Smooth muscle cell (in vitro differentiated cells): ENCODE data around the gene CUL4A. TPM values are rescaled to one million over a fixed set of nuclear protein-coding genes. Genes with fewer than 3 reads are reported as not detected.

Experiments
- DNase-seq: peaks from one replicate; lab custom pipeline; 2025; ENCODE audit not compliant: unreplicated experiment; lab: John Stamatoyannopoulos, UW
- H2AFZ ChIP-seq: fragments of 200-600 bp; sonication (generic); 2 replicates; pipeline ENCODE4 v1.6.0; 2016; ENCODE audit warnings: antibody characterized with exemption, low read depth, mild to moderate bottlenecking
- H3F3A ChIP-seq: fragments of 200-600 bp; sonication (generic); 2 replicates; pipeline ENCODE4 v1.6.0; 2017; ENCODE audit warnings: antibody characterized with exemption, low read depth
- H3K27ac ChIP-seq: fragments of 200-600 bp; sonication (generic); 2 replicates; pipeline ENCODE4 v1.5.1; 2016; ENCODE audit warnings: low read depth, mild to moderate bottlenecking
- H3K27me3 ChIP-seq: fragments of 200-600 bp; sonication (generic); 2 replicates; pipeline ENCODE4 v1.6.1; 2016; ENCODE audit warnings: low read depth, mild to moderate bottlenecking
- H3K36me3 ChIP-seq: fragments of 200-600 bp; sonication (generic); 2 replicates; pipeline ENCODE4 v1.5.1; 2016; ENCODE audit warnings: low read depth
- H3K4me1 ChIP-seq: fragments of 200-600 bp; sonication (generic); 2 replicates; pipeline ENCODE4 v1.5.1; 2016; ENCODE audit warnings: low read depth
- H3K4me2 ChIP-seq: fragments of 200-600 bp; sonication (generic); 2 replicates; pipeline ENCODE4 v1.6.0; 2016; ENCODE audit warnings: mild to moderate bottlenecking
- H3K4me3 ChIP-seq: fragments of 200-600 bp; sonication (generic); 2 replicates; pipeline ENCODE4 v1.5.1; 2016; ENCODE audit warnings: mild to moderate bottlenecking
- H3K79me2 ChIP-seq: fragments of 200-600 bp; sonication (generic); 2 replicates; pipeline ENCODE4 v1.6.0; 2016; ENCODE audit warnings: low read depth, mild to moderate bottlenecking
- H3K9ac ChIP-seq: fragments of 200-600 bp; sonication (generic); 2 replicates; pipeline ENCODE4 v1.6.0; 2016; ENCODE audit warnings: low read depth
- H3K9me3 ChIP-seq: fragments of 200-600 bp; sonication (generic); replicated peaks from 2 replicates; pipeline ENCODE4 v1.5.1; 2016; ENCODE audit warnings: low read depth
- H4K20me1 ChIP-seq: fragments of 200-600 bp; sonication (generic); 2 replicates; pipeline ENCODE4 v1.6.0; 2016; ENCODE audit warnings: low read depth
- WGBS: methylation state at CpG from one replicate; pipeline ENCODE4 v1.1.7; 2016; ENCODE audit warnings: low lambda C conversion rate; 5-methylcytosine and 5-hydroxymethylcytosine counted together
- polyA plus RNA-seq: library from polyadenylated mRNA; unstranded; fragments of >200 nt; fragmentation: Nextera tagmentation; extraction: Ambion mirVana; gene quantifications from 2 replicates; pipeline ENCODE4 v1.2.1, GENCODE V29; 2016
- total RNA-seq: library from RNA; depleted of rRNA; stranded (reverse); fragments of >200 nt; gene quantifications from 2 replicates; pipeline ENCODE4 v1.2.3, GENCODE V29; 2014
- TF ChIP-seq, protein P1 (sequence below): fragments of 200-600 bp; sonication (generic); IDR thresholded peaks from 2 replicates; pipeline ENCODE4 v1.5.1; 2017; ENCODE audit warnings: borderline replicate concordance, mild to moderate bottlenecking, antibody characterized with exemption; ENCODE audit not compliant: insufficient read depth, poor library complexity, severe bottlenecking

The CUL4A gene
- total and polyA plus RNA-seq, 2 experiments from 2014 or later, result 40.3 to 62.7 TPM

DNA sequence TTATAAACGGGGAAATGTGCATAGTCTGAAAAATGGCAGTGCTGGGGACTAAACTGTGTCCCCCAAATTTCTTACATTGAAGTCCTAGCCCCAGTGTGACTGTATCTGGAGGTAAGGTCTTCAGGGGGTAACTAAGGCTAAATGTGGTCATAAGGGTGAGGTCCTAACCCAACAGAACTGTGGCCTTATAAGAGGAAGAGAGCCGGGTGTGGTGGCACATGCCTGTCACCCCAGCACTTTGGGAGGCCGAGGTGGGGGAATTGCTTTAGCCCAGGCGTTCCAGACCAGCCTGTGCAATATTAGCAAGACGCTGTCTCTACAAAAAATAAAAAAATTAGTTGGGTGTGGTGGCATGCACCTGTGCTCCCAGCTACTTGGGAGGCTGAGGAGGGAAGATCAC, 33.1 kb upstream of the CUL4A start:
- Histone ChIP-seq H3K27ac (no peak overlapping the region), H3F3A (no peaks in the 10 kb centered on the region), H3K36me3 (peaks cover 12% of the 10 kb centered on the region), H2AFZ (no peak overlapping the region), H3K4me2 (no peak overlapping the region), H3K9ac (no peak overlapping the region), H3K4me3 (no peak overlapping the region), H3K9me3 (no peaks in the 10 kb centered on the region), H3K4me1 (peaks cover 16% of the 10 kb centered on the region), H4K20me1 (no peaks in the 10 kb centered on the region), H3K27me3 (no peaks in the 10 kb centered on the region), H3K79me2 (no peaks in the 10 kb centered on the region)
- TF ChIP-seq, protein P1, sequence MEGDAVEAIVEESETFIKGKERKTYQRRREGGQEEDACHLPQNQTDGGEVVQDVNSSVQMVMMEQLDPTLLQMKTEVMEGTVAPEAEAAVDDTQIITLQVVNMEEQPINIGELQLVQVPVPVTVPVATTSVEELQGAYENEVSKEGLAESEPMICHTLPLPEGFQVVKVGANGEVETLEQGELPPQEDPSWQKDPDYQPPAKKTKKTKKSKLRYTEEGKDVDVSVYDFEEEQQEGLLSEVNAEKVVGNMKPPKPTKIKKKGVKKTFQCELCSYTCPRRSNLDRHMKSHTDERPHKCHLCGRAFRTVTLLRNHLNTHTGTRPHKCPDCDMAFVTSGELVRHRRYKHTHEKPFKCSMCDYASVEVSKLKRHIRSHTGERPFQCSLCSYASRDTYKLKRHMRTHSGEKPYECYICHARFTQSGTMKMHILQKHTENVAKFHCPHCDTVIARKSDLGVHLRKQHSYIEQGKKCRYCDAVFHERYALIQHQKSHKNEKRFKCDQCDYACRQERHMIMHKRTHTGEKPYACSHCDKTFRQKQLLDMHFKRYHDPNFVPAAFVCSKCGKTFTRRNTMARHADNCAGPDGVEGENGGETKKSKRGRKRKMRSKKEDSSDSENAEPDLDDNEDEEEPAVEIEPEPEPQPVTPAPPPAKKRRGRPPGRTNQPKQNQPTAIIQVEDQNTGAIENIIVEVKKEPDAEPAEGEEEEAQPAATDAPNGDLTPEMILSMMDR, result no peak
- 78% methylated on average over 5 of the region's 5 CpGs for WGBS
- DNase-seq, result no peak

DNA sequence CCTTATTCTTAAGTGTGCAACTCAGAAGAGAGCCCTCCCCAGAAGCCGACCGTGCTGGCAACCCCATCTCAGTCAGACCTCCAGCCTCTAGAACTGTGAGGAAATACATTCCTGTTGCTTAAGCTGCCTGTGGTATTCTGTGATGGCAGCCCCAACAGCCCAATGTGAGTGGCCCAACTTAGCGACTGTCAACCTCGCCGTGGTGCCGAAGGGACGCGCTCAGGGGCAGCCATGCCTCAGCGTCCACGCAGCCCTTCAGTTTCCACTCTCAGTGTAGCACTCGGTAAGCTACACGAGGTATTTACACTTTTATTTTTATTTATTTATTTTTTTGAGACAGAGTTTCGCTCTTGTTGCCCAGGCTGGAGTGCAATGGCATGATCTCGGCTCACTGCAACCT, 32.6 kb upstream of the CUL4A start:
- Histone ChIP-seq H3K27ac (no peak overlapping the region), H3K4me1 (peaks cover 16% of the 10 kb centered on the region), H4K20me1 (no peaks in the 10 kb centered on the region), H2AFZ (no peak overlapping the region), H3K4me3 (no peak overlapping the region), H3K36me3 (peaks cover 12% of the 10 kb centered on the region), H3F3A (no peaks in the 10 kb centered on the region), H3K79me2 (no peaks in the 10 kb centered on the region), H3K9ac (no peak overlapping the region), H3K9me3 (no peaks in the 10 kb centered on the region), H3K27me3 (no peaks in the 10 kb centered on the region), H3K4me2 (no peak overlapping the region)
- no peak for DNase-seq
- over 99% methylated on average over 14 of the region's 14 CpGs for WGBS
- TF ChIP-seq, protein P1, result no peak

DNA sequence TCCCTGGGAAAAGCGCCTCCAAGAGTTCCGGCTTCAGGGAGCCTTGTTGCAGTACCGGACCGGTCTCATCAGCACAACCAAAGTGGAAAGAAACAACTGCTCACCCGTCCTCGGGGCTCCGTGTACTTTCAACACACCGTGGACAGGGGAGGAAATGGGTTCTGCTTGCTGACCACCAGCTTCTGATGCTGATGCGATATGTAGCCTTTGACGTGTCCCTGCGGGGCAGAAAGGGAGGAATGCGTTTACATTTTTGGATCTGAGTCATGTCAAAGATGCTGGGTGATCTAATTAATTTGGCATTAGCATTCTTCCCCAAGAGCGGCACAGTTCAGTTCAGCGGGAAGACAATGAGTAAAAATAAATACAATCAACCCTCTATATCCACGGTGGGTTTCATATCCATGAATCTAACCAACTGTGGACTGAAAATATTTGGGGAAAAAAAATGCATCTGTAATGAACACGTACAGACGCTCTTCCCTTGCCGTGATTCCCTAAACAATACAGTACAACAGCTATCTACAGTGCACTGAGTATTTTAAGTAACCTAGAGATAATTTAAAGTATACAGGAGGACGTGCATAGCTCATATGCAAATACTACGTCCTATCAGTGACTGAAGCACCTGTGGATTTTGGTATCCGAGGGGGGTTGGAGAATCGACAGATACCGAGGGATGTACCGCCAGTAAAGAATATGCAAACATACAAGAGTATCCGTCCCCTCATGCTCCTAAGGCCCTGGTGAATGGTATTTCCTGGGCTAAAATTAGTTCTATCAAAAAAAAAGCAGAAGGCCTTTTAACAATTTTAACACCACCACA, 31.1 kb upstream of the CUL4A start:
- H3K9me3 ChIP-seq, result no peaks in the 10 kb centered on the region
- no peak for DNase-seq
- peak overlapping the region; percentile 48 for H3K27ac ChIP-seq
- no peak overlapping the region for H2AFZ ChIP-seq
- peaks cover 12% of the 10 kb centered on the region for H3K36me3 ChIP-seq
- H3K9ac ChIP-seq, result no peak overlapping the region
- no peaks in the 10 kb centered on the region for H3F3A ChIP-seq
- H4K20me1 ChIP-seq, result no peaks in the 10 kb centered on the region
- WGBS, result 80% methylated on average over 25 of the region's 25 CpGs
- no peak overlapping the region for H3K4me3 ChIP-seq
- H3K4me1 ChIP-seq, result peaks cover 16% of the 10 kb centered on the region
- H3K27me3 ChIP-seq, result no peaks in the 10 kb centered on the region
- H3K4me2 ChIP-seq, result no peak overlapping the region
- TF ChIP-seq, protein P1, result no peak
- H3K79me2 ChIP-seq, result no peaks in the 10 kb centered on the region

DNA sequence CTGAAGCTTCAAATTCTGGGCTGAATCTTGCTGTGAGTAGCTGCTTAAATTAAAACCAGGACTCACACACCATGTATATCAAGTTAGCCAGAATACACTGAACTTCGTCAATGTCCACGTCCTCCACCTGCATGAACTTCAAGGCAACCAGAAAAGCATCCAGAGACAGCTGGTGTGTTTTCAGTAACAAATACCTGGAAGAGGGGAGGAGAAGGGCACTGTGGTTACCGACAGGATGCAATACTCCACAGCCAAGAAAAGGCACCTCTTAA, 30.6 kb upstream of the CUL4A start:
- Histone ChIP-seq H2AFZ (no peak overlapping the region), H3K4me2 (no peak overlapping the region), H3K9ac (no peak overlapping the region), H3K4me3 (no peak overlapping the region), H3K36me3 (peaks cover 12% of the 10 kb centered on the region), H3K79me2 (no peaks in the 10 kb centered on the region), H3K27me3 (no peaks in the 10 kb centered on the region), H3K9me3 (no peaks in the 10 kb centered on the region), H3K27ac (no peak overlapping the region), H3F3A (no peaks in the 10 kb centered on the region), H3K4me1 (peaks cover 16% of the 10 kb centered on the region), H4K20me1 (no peaks in the 10 kb centered on the region)
- DNase-seq, result no peak
- TF ChIP-seq, protein P1, result no peak
- 95% methylated on average over 3 of the region's 3 CpGs for WGBS
